ENCODE data around the gene CRYBB1. TPM values are rescaled to one million over a fixed set of nuclear protein-coding genes. Genes with fewer than 3 reads are reported as not detected.

Gene CRYBB1
- not detected for total RNA-seq

DNA sequence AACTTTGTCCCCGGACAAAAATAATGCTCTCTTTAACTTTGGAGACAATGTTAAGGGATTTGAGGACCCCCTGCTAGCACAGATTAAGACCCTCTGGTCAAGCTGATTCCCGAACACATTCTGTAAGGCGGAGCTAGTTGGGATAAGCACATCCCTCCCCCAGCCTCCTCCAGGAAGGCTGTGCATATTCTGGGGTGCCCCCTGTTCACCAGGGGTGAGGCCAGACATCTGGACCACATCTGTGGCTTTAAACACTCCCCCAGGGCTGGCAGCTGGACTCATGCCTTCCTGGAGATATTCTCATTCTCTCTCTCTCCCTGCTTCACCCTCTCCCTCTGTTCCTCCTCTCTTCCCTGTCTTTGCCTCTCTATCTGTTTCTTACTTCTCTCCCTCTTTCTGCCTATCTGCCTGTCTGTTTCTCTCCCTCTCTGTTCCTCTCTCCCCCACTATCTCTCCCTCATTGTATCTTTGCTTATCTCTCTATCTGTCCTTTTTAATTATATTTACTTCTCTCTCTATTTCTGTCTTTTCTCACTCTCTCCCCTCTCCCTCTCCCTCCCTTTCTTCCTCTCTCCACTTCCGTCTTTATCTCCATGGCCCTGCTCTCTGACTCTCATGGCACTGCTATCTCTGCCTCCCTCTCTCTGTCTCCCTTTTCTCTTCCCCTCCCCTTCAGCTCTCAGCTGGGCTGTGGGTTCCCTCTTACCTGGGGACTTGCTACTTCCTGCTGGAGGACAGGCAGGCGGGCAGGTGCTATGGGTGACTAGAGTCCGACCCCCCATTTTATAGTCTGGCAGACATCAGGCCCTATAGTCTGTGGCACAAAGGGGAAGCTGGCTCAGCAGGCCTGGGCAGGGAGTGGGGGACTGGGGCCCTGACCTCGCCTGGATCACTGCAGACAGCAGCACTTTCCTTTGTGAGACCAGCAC lies at the start of gene CRYBB1:
Gene CRYBB1, minus strand, starts transcription at position 757 of the 929 bp plus-strand sequence. CDS start 1,708 bp downstream, outside the sequence.
- TF ChIP-seq, protein P1, sequence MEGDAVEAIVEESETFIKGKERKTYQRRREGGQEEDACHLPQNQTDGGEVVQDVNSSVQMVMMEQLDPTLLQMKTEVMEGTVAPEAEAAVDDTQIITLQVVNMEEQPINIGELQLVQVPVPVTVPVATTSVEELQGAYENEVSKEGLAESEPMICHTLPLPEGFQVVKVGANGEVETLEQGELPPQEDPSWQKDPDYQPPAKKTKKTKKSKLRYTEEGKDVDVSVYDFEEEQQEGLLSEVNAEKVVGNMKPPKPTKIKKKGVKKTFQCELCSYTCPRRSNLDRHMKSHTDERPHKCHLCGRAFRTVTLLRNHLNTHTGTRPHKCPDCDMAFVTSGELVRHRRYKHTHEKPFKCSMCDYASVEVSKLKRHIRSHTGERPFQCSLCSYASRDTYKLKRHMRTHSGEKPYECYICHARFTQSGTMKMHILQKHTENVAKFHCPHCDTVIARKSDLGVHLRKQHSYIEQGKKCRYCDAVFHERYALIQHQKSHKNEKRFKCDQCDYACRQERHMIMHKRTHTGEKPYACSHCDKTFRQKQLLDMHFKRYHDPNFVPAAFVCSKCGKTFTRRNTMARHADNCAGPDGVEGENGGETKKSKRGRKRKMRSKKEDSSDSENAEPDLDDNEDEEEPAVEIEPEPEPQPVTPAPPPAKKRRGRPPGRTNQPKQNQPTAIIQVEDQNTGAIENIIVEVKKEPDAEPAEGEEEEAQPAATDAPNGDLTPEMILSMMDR (IDR thresholded peaks at IDR 0.05), result no peak
- TF ChIP-seq POLR2A (IDR thresholded peaks at IDR 0.05), result no peak
- no peak for TF ChIP-seq POLR2AphosphoS5 (IDR thresholded peaks at IDR 0.05; ENCODE audit: insufficient read depth in 1 of 2, low read depth in 1 of 2)
- H3K27me3 ChIP-seq, result no peaks in the 10 kb centered on the region
- intact Hi-C loops (cut with DNase I), result no loop called here
- no peak within 1 kb of the TSS for H3K4me3 ChIP-seq
- H3K36me3 ChIP-seq, result no peaks in the 10 kb centered on the region
- DNase-seq (ENCODE audit: extremely low spot score in 2 of 2), result no peak
- H3K27ac ChIP-seq, result no peak within 1 kb of the TSS
- H3K4me1 ChIP-seq, result no peaks in the 10 kb centered on the region
- H3K9me3 ChIP-seq, result no peaks in the 10 kb centered on the region

DNA sequence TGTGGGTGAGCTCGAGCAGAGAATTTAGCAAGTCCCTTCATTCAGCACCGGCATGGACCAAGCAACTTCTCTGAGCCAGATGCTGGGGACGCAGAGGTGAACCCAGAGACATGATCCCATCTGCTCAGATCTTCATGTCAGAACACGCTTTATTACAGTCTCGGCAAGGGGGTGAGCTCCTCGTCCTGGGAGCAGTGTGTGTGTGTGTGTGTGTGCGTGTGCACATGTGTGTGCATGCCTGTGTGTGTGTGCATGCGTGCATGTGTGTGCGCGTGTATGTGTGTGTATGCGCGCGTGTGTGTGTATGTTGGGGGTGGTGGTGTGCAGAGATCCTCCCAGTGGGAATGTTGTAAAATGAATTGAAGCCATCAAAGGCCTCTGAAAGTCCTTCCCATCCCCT lies 49.3 kb upstream of the CRYBB1 start:
- Histone ChIP-seq H3K27ac (no peak overlapping the region), H3K4me3 (no peak overlapping the region), H3K4me1 (peaks cover 3% of the 10 kb centered on the region), H3K27me3 (no peaks in the 10 kb centered on the region), H3K36me3 (no peaks in the 10 kb centered on the region), H3K9me3 (no peaks in the 10 kb centered on the region)
- TF ChIP-seq, protein P1 (IDR thresholded peaks at IDR 0.05), result no peak
- intact Hi-C loops (cut with DNase I), result no loop called here
- DNase-seq (ENCODE audit: extremely low spot score in 2 of 2), result no peak

DNA sequence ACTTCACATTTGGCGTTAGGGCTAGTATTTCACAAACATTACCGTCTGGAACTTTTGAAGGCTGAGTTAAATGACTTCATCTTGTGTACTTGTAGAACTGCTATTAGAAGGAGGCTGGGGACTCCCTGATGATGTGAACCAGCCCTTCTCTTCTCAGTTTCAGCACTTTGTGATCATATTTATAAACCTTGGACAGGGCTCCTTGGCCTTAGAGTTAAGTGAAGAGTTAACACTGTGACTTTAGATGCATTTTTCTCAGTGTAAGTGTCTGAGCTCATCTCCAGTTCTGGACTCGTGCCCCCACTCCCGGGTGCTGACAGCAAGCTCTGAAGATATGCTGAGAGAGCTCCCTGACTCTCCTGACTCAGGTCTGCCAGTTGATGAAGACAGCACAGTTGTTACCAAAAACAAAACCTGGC lies 48.0 kb upstream of the CRYBB1 start:
- TF ChIP-seq, protein P1 (IDR thresholded peaks at IDR 0.05), result no peak
- TF ChIP-seq POLR2AphosphoS5 (IDR thresholded peaks at IDR 0.05; ENCODE audit: insufficient read depth in 1 of 2, low read depth in 1 of 2) (no peak), POLR2A (IDR thresholded peaks at IDR 0.05) (no peak)
- intact Hi-C loops (cut with DNase I), result no loop called here
- no peaks in the 10 kb centered on the region for H3K9me3 ChIP-seq
- no peak overlapping the region for H3K27ac ChIP-seq
- no peaks in the 10 kb centered on the region for H3K27me3 ChIP-seq
- H3K36me3 ChIP-seq, result no peaks in the 10 kb centered on the region
- H3K4me1 ChIP-seq, result no peaks in the 10 kb centered on the region
- no peak overlapping the region for H3K4me3 ChIP-seq
- DNase-seq (ENCODE audit: extremely low spot score in 2 of 2), result no peak

DNA sequence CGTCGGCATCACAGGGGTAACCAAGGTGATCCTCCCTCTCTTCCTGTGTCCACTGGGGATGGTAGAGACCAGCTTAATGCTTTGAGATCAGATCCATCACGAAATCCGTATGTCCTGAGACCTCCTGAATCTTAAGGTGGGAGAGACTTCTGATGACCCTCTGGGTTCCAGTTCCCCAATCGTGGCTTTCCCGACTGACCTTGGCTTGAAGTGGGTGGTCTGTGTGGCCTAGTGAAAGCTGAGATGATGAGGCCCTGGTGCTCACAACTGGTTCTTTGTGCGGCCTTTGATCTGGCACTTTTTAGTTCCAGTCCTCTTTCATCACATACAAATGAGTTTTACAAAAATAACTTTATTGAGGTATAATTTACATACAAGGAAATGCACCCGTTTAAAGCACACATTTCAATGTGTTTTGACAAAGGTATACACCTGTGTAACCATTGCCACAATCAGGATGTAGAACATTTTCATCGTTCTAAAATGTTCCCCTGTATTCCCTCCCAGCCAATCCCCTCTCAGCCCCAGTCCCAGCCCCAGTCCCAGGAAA lies 45.6 kb upstream of the CRYBB1 start:
- Histone ChIP-seq H3K4me1 (peaks cover 10% of the 10 kb centered on the region), H3K9me3 (no peaks in the 10 kb centered on the region), H3K4me3 (no peak overlapping the region), H3K36me3 (no peaks in the 10 kb centered on the region), H3K27me3 (peaks cover 2% of the 10 kb centered on the region), H3K27ac (no peak overlapping the region)
- TF ChIP-seq POLR2A (IDR thresholded peaks at IDR 0.05) (no peak), POLR2AphosphoS5 (IDR thresholded peaks at IDR 0.05; ENCODE audit: insufficient read depth in 1 of 2, low read depth in 1 of 2) (no peak)
- no peak for DNase-seq (ENCODE audit: extremely low spot score in 2 of 2)
- intact Hi-C loops (cut with DNase I), result no loop called here

DNA sequence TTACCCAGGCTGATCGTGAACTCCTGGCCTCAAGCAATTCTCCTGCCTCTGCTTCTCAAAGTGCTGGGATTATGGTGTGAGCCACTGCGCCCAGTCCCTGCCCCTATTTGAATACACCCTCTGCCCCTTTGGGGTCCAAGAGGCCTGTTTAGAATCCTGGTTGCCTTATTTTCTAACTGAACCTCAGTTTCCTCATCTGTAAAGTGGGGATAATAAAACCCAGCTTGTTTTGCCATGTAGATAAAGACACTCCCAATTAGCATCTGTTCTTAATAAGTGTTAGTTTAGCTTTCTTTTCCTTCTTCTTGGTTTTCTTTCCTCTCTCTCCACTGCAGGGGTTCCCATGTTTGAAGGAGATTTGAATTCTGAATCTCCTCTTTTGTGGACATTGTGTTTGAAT lies 44.3 kb upstream of the CRYBB1 start:
- Histone ChIP-seq H3K27me3 (peaks cover 13% of the 10 kb centered on the region), H3K9me3 (no peaks in the 10 kb centered on the region), H3K36me3 (no peaks in the 10 kb centered on the region), H3K4me1 (peaks cover 22% of the 10 kb centered on the region), H3K27ac (no peak overlapping the region), H3K4me3 (no peak overlapping the region)
- TF ChIP-seq, protein P1 (IDR thresholded peaks at IDR 0.05), result no peak
- no peak for TF ChIP-seq POLR2AphosphoS5 (IDR thresholded peaks at IDR 0.05; ENCODE audit: insufficient read depth in 1 of 2, low read depth in 1 of 2)
- TF ChIP-seq POLR2A (IDR thresholded peaks at IDR 0.05), result no peak
- intact Hi-C loops (cut with DNase I), result no loop called here
- no peak for DNase-seq (ENCODE audit: extremely low spot score in 2 of 2)
